GM19023 (cell line): ENCODE data around the gene KLHL29.
"Not testable (repeated sequence)": the region's sequence is repeated elsewhere in the genome, so short reads cannot be mapped to it uniquely, and the experiment has no call there.

ENCODE experiments used
- ATAC-seq: cut with Tn5 transposase; IDR thresholded peaks from one replicate; pipeline ENCODE4 v1.9.1; 2021; ENCODE audit warnings: mild to moderate bottlenecking, moderate library complexity; ENCODE audit not compliant: unreplicated experiment

Gene KLHL29

DNA sequence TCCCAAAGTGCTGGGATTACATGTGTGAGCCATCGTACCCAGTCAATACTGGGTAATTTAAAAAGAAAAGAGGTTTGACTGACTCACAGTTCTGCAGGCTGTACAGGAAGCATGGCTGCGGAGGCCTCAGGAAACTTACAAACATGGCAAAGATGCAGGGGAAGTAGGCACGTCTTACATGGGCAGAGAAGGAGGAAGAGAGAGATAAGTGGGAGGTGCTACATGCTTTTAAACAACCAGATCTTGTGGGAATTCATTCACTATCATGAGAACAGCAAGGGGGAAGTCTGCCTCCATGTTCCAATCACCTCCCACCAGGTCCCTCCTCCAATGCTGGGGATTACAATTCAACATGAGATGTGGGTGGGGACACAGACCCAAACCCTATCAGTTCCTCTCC lies 349.4 kb downstream of the KLHL29 start:
- no peak for ATAC-seq

DNA sequence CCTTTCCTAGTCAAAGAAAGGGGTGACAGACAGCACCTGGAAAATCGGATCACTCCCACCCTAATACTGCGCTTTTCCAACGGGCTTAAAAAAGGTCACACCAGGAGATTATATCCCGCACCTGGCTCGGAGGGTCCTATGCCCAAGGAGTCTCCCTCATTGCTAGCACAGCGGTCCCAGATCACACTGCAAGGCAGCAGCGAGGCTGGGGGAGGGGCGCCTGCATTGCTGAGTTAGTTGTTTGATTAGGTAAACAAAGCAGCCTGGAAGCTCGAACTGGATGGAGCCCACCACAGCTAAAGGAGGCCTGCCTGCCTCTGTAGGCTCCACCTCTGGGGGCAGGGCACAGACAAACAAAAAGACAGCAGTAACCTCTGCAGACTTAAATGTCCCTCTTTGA lies 351.8 kb downstream of the KLHL29 start:
- not testable (repeated sequence) for ATAC-seq

- no peak for ATAC-seq
Observed at GRCh38 chr2:23745068-23745725, 360.2 kb downstream of the KLHL29 start.

GRCh38 chr2:23745726-23746105 lies 360.7 kb downstream of the KLHL29 start:
- ATAC-seq: peak; percentile 83

DNA sequence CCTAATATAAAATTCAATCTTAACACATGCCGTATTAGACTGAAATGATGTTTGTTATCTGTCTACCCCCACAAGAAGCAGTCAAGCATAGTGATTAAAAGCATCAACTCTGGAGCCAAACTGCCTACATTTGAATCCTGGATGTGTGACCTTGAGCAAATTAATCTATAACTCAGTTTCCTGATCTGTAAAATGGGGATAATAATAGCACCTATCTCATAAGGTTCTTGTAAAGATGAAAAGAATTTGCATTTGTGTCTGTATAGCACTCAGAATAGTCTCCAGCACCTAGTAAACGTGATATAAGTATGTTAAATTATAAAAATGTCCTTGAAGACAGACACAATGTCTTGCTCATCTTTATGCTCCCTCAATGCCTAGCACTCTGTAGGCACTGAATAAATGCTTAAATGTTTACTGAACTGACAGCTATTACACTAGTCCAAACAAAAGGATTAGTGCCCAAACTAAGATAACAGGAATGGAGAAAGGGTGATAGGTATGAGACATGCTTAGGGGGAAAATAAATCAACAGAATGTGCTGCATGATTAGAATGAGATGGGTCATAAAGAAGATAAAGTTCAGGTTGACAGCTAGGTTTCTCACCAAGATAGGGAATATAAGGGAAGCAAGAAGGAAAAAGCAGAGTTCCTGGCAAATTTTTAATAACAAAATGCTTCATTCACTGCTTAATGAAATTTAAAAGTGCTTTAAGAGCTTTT lies 361.3 kb downstream of the KLHL29 start:
- peak; percentile 28 for ATAC-seq

GRCh38 chr2:23751747-23752265 lies 366.8 kb downstream of the KLHL29 start:
- ATAC-seq: no peak

DNA sequence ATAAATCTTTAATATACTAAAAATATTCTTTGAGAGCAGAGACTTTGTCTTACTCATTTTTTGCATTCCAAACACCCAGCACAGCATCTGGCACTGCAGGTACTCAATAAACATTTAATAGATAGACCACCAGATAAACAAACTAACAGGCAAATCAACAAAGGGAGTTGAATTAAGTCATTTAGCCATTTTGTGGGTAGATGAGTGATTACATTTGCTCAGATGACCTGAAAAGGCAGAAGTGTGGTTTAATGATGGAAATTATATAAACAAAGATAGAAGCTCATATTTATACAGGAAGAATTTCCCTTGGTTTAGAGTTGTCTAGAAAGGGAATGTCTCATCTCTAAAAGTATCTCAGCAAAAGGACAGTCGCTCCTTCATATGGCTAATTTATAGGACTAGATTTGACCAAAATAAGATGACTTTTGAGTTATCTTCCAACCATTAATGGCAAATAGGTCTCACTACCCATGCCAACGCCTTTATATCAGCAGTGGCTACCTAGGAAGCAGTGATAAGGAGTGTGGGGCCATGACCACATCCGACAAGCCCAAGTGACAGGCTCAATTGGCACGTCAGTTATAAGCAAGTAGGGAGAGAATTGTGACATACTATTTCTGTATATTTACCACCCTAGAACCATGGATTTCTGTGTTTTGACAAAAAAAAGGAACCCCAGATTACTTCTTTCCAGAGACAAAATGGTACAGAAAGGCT lies 368.5 kb downstream of the KLHL29 start:
- ATAC-seq: no peak

DNA sequence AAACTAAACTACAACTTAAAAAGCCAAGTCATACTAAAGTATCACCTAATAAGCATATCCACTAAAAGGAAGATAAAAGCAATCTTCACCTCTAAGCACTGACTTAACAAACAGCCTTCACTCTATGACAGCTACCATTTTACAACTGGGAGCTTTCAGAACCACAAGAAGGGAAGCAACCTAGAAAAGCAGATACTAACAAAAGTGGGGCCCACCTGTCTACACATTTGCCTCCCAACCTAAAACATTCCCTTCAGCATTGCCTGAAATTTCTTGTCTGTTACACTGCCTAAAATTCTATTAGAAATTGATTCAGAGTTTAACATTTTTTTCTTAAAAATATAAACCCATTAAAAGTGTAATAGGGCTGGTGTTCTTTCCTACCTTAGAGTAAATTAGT lies 370.0 kb downstream of the KLHL29 start:
- ATAC-seq: no peak

GRCh38 chr2:23756593-23757292 lies 371.8 kb downstream of the KLHL29 start:
- no peak for ATAC-seq

DNA sequence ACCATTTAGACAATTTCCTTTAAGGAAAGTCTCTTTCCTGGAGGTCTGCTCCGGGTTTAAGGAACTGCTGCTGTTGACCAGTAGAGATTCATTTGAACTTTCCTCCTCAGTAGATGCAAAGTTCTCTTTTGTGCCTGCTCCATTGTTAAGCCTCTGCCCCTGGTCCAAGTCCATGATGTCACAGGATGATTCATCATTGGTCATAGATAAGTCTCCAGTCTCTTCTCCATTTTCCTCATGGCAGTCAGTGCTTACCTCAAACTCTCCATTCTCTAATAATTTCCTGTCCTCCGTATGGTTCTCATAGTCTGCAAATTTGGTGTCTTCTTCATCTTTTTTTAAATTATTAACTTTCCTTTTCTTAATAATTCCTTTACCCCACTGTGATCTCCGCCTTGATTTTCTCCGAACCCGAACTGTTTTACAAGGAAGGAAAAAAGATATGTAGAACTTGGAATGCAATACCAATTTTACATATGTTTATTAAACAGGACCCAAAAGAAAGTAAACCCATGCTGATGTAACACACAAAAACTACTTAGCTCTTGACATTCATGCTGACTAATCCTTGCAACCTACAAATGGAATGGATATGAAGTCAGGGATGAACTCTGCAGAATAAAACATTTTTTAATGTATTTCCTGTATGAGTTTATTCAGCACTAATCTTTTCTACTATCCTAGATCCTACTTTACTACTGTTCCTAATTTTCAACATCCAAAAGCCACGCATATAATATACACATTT lies 372.9 kb downstream of the KLHL29 start:
- no peak for ATAC-seq
